ENCODE results near the gene C1orf232. TPM values are rescaled to one million over a fixed set of nuclear protein-coding genes. Genes with fewer than 3 reads are reported as not detected.
A peak's percentile ranks its signal among the peaks of the same experiment; 100 is the strongest.

The C1orf232 gene
- total RNA-seq, 2 donors from 2014 or later = not detected

GRCh38 chr1:26145960-26146294 lies 22.8 kb downstream of the C1orf232 start:
- Histone ChIP-seq H3K4me1 (ENCODE audit: control insufficient read depth, insufficient read depth, low read length) (no peaks in the 10 kb centered on the region), H3K36me3 (ENCODE audit: control insufficient read depth, insufficient read depth, low read length) (no peaks in the 10 kb centered on the region), H3K9ac (ENCODE audit: extremely low read depth, low read length, poor library complexity, severe bottlenecking) (no peak overlapping the region), H3K27me3 (ENCODE audit: control insufficient read depth, insufficient read depth, low read length, poor library complexity, severe bottlenecking) (peaks cover 9% of the 10 kb centered on the region), H3K4me3 (ENCODE audit: low read length) (no peak overlapping the region), H3K9me3 (ENCODE audit: control insufficient read depth, low read length) (no peaks in the 10 kb centered on the region), H3K27ac (ENCODE audit: low read depth, low read length) (no peak overlapping the region)
- H3K4me3 Mint-ChIP-seq = no peak overlapping the region
- 67% methylated on average over 6 of the region's 6 CpGs for WGBS, 2 experiments (ENCODE audit: insufficient coverage in 1 of 2, insufficient read length in 1 of 2)
- no peaks in the 10 kb centered on the region for H3K4me1 Mint-ChIP-seq
- no peaks in the 10 kb centered on the region for H3K36me3 Mint-ChIP-seq (ENCODE audit: low read depth)
- H3K27me3 Mint-ChIP-seq (ENCODE audit: insufficient read depth) = peaks cover 55% of the 10 kb centered on the region
- H3K9me3 Mint-ChIP-seq = no peaks in the 10 kb centered on the region
- DNase-seq = no peak
- no peak overlapping the region for H3K27ac Mint-ChIP-seq
- TF ChIP-seq, protein P1, sequence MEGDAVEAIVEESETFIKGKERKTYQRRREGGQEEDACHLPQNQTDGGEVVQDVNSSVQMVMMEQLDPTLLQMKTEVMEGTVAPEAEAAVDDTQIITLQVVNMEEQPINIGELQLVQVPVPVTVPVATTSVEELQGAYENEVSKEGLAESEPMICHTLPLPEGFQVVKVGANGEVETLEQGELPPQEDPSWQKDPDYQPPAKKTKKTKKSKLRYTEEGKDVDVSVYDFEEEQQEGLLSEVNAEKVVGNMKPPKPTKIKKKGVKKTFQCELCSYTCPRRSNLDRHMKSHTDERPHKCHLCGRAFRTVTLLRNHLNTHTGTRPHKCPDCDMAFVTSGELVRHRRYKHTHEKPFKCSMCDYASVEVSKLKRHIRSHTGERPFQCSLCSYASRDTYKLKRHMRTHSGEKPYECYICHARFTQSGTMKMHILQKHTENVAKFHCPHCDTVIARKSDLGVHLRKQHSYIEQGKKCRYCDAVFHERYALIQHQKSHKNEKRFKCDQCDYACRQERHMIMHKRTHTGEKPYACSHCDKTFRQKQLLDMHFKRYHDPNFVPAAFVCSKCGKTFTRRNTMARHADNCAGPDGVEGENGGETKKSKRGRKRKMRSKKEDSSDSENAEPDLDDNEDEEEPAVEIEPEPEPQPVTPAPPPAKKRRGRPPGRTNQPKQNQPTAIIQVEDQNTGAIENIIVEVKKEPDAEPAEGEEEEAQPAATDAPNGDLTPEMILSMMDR (conservative IDR thresholded peaks at IDR 0.05) = no peak

DNA sequence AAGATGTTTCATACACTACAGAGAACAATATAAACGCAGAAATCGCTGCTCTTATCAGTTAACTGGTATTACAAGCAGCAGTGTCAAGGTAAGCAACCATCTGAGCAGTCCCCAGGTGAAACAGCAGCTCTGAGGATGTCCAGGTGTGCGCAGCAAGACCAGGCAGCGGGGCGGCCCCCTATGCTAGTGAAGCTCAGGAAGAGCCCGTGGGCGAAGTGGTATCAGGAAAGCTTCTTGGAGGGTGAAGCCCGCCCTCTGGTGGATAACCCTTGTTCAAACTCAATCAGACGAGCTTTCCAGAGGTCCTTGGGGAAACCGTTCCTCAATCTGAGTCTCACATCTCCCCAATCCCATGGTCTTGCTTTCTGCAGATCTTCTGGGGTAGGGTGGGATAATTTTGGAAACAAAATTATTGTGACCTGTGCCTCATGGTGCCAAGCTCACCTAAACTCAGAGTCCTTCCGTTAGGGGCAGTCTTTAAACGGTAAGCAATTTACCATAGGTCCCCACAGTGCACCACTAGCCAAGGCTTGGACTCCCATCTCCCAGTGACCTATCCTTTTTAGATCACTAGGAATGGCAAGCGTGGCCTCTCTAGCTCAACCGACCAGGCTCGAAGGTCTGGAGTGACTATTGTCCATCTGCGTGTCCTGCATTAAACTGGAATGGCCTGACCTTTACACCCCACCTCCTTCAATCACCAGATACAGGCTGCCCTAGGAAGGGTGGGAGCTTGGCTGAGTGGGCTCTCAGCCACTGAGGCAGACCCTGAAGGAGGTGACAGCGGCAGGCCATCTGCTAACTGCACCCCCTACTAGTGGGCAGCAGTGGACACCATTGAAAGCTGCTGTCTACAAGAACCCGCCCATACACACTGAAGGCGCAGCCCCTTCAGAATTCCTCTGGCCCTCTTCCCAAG lies 23.5 kb downstream of the C1orf232 start:
- no peaks in the 10 kb centered on the region for H3K9me3 Mint-ChIP-seq
- Histone ChIP-seq H3K27ac (ENCODE audit: low read depth, low read length) (no peak overlapping the region), H3K27me3 (ENCODE audit: control insufficient read depth, insufficient read depth, low read length, poor library complexity, severe bottlenecking) (peaks cover 9% of the 10 kb centered on the region), H3K9me3 (ENCODE audit: control insufficient read depth, low read length) (no peaks in the 10 kb centered on the region), H3K36me3 (ENCODE audit: control insufficient read depth, insufficient read depth, low read length) (no peaks in the 10 kb centered on the region), H3K9ac (ENCODE audit: extremely low read depth, low read length, poor library complexity, severe bottlenecking) (no peak overlapping the region), H3K4me3 (ENCODE audit: low read length) (no peak overlapping the region), H3K4me1 (ENCODE audit: control insufficient read depth, insufficient read depth, low read length) (no peaks in the 10 kb centered on the region)
- 38 to 50% methylated on average over 4 to 19 of the region's 19 CpGs for WGBS, 2 experiments (ENCODE audit: insufficient coverage in 1 of 2, insufficient read length in 1 of 2)
- no peaks in the 10 kb centered on the region for H3K4me1 Mint-ChIP-seq
- H3K4me3 Mint-ChIP-seq = no peak overlapping the region
- TF ChIP-seq, protein P1 (conservative IDR thresholded peaks at IDR 0.05) = peak; percentile 87
- no peak overlapping the region for H3K27ac Mint-ChIP-seq
- H3K36me3 Mint-ChIP-seq (ENCODE audit: low read depth) = no peaks in the 10 kb centered on the region
- DNase-seq = peak; percentile 93
- peaks cover 51% of the 10 kb centered on the region for H3K27me3 Mint-ChIP-seq (ENCODE audit: insufficient read depth)

DNA sequence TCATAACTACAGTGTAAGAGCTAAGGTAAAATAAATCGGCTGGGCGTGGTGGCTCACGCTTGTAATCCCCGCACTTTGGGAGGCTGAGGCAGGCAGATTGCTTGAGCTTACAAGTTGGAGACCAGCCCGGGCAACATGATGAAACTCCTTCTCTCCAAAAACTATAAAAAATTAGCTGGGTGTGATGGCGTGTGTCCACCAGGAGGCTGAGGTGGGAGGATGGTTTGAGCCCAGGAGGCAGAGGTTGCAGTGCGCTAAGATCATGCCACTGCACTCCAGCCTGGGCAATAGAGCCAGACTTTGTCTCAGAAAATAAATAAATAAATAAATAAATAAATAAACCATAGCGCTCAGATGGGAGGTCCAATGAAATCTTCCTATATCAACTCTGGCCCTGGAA lies 26.6 kb downstream of the C1orf232 start:
- H3K27me3 ChIP-seq (ENCODE audit: control insufficient read depth, insufficient read depth, low read length, poor library complexity, severe bottlenecking) = peaks cover 9% of the 10 kb centered on the region
- Mint-ChIP-seq H3K27ac (no peak overlapping the region), H3K27me3 (ENCODE audit: insufficient read depth) (peaks cover 25% of the 10 kb centered on the region), H3K36me3 (ENCODE audit: low read depth) (no peaks in the 10 kb centered on the region), H3K4me1 (peaks cover 6% of the 10 kb centered on the region), H3K4me3 (no peak overlapping the region), H3K9me3 (no peaks in the 10 kb centered on the region)
- H3K4me1 ChIP-seq (ENCODE audit: control insufficient read depth, insufficient read depth, low read length) = no peaks in the 10 kb centered on the region
- H3K27ac ChIP-seq (ENCODE audit: low read depth, low read length) = no peak overlapping the region
- no peaks in the 10 kb centered on the region for H3K36me3 ChIP-seq (ENCODE audit: control insufficient read depth, insufficient read depth, low read length)
- WGBS, 2 experiments (ENCODE audit: insufficient coverage in 1 of 2, insufficient read length in 1 of 2) = 91 to 92% methylated on average over 4 to 8 of the region's 8 CpGs
- TF ChIP-seq, protein P1 (conservative IDR thresholded peaks at IDR 0.05) = peak; percentile 29
- H3K4me3 ChIP-seq (ENCODE audit: low read length) = no peak overlapping the region
- no peak for DNase-seq
- H3K9ac ChIP-seq (ENCODE audit: extremely low read depth, low read length, poor library complexity, severe bottlenecking) = no peak overlapping the region
- H3K9me3 ChIP-seq (ENCODE audit: control insufficient read depth, low read length) = no peaks in the 10 kb centered on the region
